Colonic mucosa (tissue), 4 donors: ENCODE data around the gene VN1R5. TPM values are rescaled to one million over a fixed set of nuclear protein-coding genes. Genes with fewer than 3 reads are reported as not detected.
A peak's percentile ranks its signal among the peaks of the same experiment; 100 is the strongest.

Source experiments
- DNase-seq: peaks from one replicate; pipeline ENCODE4 v3.0.0-alpha.2; 2020
- H3K27ac ChIP-seq: fragments of 200-600 bp; one replicate; pipeline ENCODE4 v1.8.0; 2021
- H3K27me3 ChIP-seq: fragments of 200-600 bp; one replicate; pipeline ENCODE4 v1.8.0; 2021
- H3K36me3 ChIP-seq: fragments of 200-600 bp; one replicate; pipeline ENCODE4 v1.8.0; 2021
- H3K4me1 ChIP-seq: fragments of 200-600 bp; one replicate; pipeline ENCODE4 v1.8.0; 2021; ENCODE audit warnings: mild to moderate bottlenecking
- H3K4me3 ChIP-seq: fragments of 200-600 bp; one replicate; pipeline ENCODE4 v1.8.0; 2021
- H3K9ac ChIP-seq, 2 donors: one replicate each; pipeline ENCODE4 v1.7.0; 2013; ENCODE audit warnings: control low read depth in 2 of 2, low read depth in 2 of 2, low read length in 2 of 2
- H3K9me3 ChIP-seq: fragments of 200-600 bp; one replicate; pipeline ENCODE4 v1.8.0; 2021
- intact Hi-C: fragments of 100-400 bp; cut with DNase I; formaldehyde crosslinking; loops from one replicate; pipeline ENCODE4 v1.14.1; 2022
- total RNA-seq, 2 donors: library from RNA; stranded (reverse); fragmentation: NEBNext Ultra II Directional in 1 of 2; extraction: Animal tissue kit (Norgen Biotek cat#: 25700) in 1 of 2; gene quantifications; one replicate each; pipeline ENCODE4 v1.2.1, GENCODE V29; 2021
- TF ChIP-seq, protein P1 (sequence below): fragments of 200-600 bp; IDR thresholded peaks from one replicate; pipeline ENCODE4 v1.8.0; 2022; ENCODE audit warnings: antibody characterized with exemption, mild to moderate bottlenecking
- donor health status: healthy.
- donor health status: DM: no; HTN: no; CAD: no.
- donor health status: DM: no; HTN: no; CAD: no.

The VN1R5 gene
- total RNA-seq, 2 donors from 2014 or later: not detected

DNA sequence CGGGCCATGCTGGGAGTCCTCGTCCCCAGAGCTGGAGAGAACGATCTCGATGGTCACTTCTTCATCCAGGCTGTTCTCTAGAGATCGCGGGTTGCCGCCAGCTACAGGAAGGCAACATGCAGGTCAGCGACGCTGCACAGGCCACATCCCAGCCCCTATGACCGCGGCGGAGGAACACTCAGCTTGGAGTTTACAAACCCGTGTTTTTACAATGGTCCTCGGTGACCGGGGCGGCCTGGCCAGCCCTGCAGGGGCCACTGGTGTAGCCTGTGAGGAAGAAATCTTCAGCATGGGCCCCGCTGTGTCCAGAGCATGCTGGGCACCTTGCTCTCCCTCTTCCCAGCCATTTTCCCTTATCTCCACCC, 45.3 kb downstream of the VN1R5 start:
- Histone ChIP-seq H3K4me3 (no peak overlapping the region), H3K36me3 (no peaks in the 10 kb centered on the region), H3K9ac (no peak overlapping the region), H3K9me3 (no peaks in the 10 kb centered on the region), H3K4me1 (no peaks in the 10 kb centered on the region), H3K27ac (no peak overlapping the region), H3K27me3 (no peaks in the 10 kb centered on the region)
- intact Hi-C loops: no loop called here
- DNase-seq: no peak
- TF ChIP-seq, protein P1, sequence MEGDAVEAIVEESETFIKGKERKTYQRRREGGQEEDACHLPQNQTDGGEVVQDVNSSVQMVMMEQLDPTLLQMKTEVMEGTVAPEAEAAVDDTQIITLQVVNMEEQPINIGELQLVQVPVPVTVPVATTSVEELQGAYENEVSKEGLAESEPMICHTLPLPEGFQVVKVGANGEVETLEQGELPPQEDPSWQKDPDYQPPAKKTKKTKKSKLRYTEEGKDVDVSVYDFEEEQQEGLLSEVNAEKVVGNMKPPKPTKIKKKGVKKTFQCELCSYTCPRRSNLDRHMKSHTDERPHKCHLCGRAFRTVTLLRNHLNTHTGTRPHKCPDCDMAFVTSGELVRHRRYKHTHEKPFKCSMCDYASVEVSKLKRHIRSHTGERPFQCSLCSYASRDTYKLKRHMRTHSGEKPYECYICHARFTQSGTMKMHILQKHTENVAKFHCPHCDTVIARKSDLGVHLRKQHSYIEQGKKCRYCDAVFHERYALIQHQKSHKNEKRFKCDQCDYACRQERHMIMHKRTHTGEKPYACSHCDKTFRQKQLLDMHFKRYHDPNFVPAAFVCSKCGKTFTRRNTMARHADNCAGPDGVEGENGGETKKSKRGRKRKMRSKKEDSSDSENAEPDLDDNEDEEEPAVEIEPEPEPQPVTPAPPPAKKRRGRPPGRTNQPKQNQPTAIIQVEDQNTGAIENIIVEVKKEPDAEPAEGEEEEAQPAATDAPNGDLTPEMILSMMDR: no peak

DNA sequence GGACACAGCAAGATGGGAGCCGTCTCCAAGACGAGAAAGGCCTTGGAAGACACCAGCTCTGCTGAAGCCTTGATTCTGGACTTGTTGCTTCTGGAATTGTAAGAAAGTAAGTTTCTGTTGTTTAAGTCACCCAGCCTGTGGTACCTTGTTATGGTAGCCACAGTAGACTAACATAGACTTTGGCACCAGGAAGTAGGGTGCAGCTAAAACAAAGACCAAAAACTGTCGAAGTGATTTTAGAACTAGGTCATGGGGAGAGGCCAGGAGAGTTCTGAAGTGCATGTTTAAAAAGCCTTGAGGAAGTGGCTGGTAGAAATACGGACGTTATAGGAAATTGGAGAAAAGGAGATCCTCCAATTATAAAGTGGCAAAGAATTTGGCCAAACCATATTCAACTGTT, 47.3 kb downstream of the VN1R5 start:
- H3K36me3 ChIP-seq: no peaks in the 10 kb centered on the region
- no peak overlapping the region for H3K9ac ChIP-seq
- H3K27me3 ChIP-seq: no peaks in the 10 kb centered on the region
- TF ChIP-seq, protein P1: no peak
- peak overlapping the region; percentile 47 for H3K27ac ChIP-seq
- H3K4me1 ChIP-seq: no peaks in the 10 kb centered on the region
- H3K4me3 ChIP-seq: no peak overlapping the region
- H3K9me3 ChIP-seq: no peaks in the 10 kb centered on the region
- intact Hi-C loops: no loop called here
- peak; percentile 33 for DNase-seq

DNA sequence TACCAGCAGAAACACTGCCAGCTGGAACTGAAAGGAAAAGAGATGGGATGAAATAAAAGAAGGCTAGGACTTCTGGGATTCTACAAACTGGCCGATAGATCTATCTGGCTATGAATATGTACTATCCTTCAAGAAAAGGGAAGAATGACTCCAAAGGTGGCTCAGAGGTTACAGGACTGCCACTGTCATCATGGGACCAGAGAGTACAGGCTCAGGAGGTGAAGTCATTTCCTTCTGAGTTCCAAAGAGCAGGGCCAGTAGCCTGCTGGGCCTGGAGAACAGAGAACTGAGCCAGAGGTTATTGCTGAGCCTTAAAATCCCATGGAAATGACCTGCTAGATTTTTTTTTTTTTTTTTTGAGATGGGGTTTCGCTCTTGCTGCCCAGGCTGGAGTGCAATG, 48.2 kb downstream of the VN1R5 start:
- Histone ChIP-seq H3K36me3 (no peaks in the 10 kb centered on the region), H3K27ac (peak overlapping the region; percentile 47)
- DNase-seq: no peak

More for the DNA sequence above, 48.2 kb downstream of the VN1R5 start:
- intact Hi-C loops: no loop called here
- Histone ChIP-seq H3K4me1 (no peaks in the 10 kb centered on the region), H3K27me3 (no peaks in the 10 kb centered on the region), H3K9ac (no peak overlapping the region), H3K9me3 (no peaks in the 10 kb centered on the region), H3K4me3 (no peak overlapping the region)
- TF ChIP-seq, protein P1: no peak

Other genes with a start within 250 kb of the VN1R5 start
- gene ZNF695, start 248.0 kb upstream of the VN1R5 start, total RNA-seq: 1 to 10 TPM; 1.2 to 5.3 TPM
- 1 to 10 TPM; 1.7 to 2.6 TPM for gene ZNF670, start 177.3 kb upstream of the VN1R5 start, total RNA-seq
- 1 to 10 TPM; 6.2 to 6.5 TPM for gene ZNF669, start 151.7 kb upstream of the VN1R5 start, total RNA-seq
- gene ZNF124, start 84.1 kb upstream of the VN1R5 start, total RNA-seq: 10 to 100 TPM; 31.6 to 43.2 TPM
- gene ZNF496, start 75.8 kb downstream of the VN1R5 start, total RNA-seq: 10 to 100 TPM; 11.7 to 15.6 TPM
- 1 to 10 TPM in 1 of 2 donors, under 1 TPM in 1; 0.22 to 2.2 TPM for gene NLRP3, start 160.1 kb downstream of the VN1R5 start, total RNA-seq
- not detected for gene OR2B11, start 202.0 kb downstream of the VN1R5 start, total RNA-seq